Adrenal gland (tissue), 5 donors: ENCODE data around the gene TAF5L.

Source experiments
- POLR2A ChIP-seq, 2 donors: fragments of 450-650 bp; IDR thresholded peaks; one replicate each; pipeline ENCODE4 v1.6.1; 2017; ENCODE audit warnings: antibody characterized with exemption in 2 of 2, mild to moderate bottlenecking in 2 of 2, moderate library complexity in 1 of 2
- TF ChIP-seq, protein P1 (sequence below), 6 experiments: fragments of 450-650 bp in 4 of 6; fragments of 200-600 bp in 2 of 6; sonication (generic) in 1 of 6; IDR thresholded peaks; 1 replicate in 5 of 6; 2 replicates in 1 of 6; pipeline versions ENCODE4 v1.5.1 to v1.8.0; 2016 to 2021; ENCODE audit warnings: antibody characterized with exemption in 6 of 6, mild to moderate bottlenecking in 2 of 6, moderate library complexity in 1 of 6
- donor health status: DM: no; HTN: no; CAD: no.

DNA sequence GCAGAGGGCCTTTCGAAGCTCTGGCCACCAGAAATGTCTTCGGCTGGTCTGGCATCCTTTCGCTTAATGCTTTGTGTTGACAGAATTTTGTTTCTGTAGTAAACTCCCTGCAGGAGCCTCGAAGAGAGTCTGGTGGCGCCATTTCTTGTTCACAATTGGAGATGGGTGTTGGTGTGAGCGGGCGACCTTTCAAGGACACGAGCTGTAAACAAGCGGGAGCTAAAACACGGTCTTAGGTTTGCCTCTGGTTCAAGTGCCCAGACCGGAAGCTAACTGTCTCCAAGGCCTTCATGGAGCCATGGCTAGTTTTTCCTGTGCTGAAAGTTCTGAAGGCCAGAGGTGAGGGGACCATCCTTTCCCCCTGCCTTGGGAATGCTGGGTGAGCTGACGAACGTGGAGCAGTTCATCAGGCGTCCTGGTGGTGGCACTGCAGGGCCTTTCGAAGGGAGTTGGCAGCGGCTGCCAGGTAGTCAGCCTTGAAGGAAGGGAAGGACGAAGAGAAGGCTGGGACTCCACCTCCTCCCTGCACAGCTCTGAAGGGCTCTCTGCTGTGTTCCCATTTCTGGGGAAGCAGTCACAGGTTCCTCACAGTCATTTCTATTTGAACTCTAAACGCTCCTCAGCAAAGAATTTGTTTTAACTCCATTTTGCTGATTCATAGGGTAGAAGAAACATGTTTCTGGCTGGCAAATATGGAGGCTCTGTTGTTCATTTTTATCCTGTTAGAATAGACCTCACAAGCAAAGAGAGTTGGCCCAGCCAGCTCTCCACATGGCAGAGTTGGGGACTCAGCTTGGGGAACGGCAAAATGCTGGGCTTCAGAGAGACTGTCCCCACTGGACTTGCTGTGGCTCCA is 35.3 kb upstream of the TAF5L start:
- TF ChIP-seq, protein P1, sequence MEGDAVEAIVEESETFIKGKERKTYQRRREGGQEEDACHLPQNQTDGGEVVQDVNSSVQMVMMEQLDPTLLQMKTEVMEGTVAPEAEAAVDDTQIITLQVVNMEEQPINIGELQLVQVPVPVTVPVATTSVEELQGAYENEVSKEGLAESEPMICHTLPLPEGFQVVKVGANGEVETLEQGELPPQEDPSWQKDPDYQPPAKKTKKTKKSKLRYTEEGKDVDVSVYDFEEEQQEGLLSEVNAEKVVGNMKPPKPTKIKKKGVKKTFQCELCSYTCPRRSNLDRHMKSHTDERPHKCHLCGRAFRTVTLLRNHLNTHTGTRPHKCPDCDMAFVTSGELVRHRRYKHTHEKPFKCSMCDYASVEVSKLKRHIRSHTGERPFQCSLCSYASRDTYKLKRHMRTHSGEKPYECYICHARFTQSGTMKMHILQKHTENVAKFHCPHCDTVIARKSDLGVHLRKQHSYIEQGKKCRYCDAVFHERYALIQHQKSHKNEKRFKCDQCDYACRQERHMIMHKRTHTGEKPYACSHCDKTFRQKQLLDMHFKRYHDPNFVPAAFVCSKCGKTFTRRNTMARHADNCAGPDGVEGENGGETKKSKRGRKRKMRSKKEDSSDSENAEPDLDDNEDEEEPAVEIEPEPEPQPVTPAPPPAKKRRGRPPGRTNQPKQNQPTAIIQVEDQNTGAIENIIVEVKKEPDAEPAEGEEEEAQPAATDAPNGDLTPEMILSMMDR (IDR thresholded peaks at IDR 0.05) = peak; percentile 81 to 97 (median 94)
- no peak for TF ChIP-seq POLR2A (IDR thresholded peaks at IDR 0.05)
